Loucy (cell line): ENCODE data around the gene CACNB2.

ENCODE experiments used
- H2AFZ ChIP-seq: fragments of 200-600 bp; sonication (generic); 2 replicates; pipeline ENCODE4 v1.6.0; 2016; ENCODE audit warnings: antibody characterized with exemption, mild to moderate bottlenecking, low read length, moderate library complexity
- H3F3A ChIP-seq: fragments of 200-600 bp; 2 replicates; pipeline ENCODE4 v1.6.0; 2016; ENCODE audit warnings: antibody characterized with exemption, low read depth, mild to moderate bottlenecking
- H3K27me3 ChIP-seq: fragments of 200-600 bp; sonication (generic); 2 replicates; pipeline ENCODE4 v1.6.1; 2014; ENCODE audit warnings: low read length, mild to moderate bottlenecking; ENCODE audit not compliant: insufficient read depth, poor library complexity, severe bottlenecking
- H3K36me3 ChIP-seq: fragments of 200-600 bp; sonication (generic); 2 replicates; pipeline ENCODE4 v1.6.1; 2016; ENCODE audit warnings: low read length; ENCODE audit not compliant: insufficient read depth
- H3K4me1 ChIP-seq: fragments of 200-600 bp; sonication (generic); 2 replicates; pipeline ENCODE4 v1.5.1; 2014; ENCODE audit warnings: low read length, mild to moderate bottlenecking; ENCODE audit not compliant: insufficient read depth, poor library complexity, severe bottlenecking
- H3K4me2 ChIP-seq: fragments of 200-600 bp; sonication (generic); 2 replicates; pipeline ENCODE4 v1.6.0; 2014; ENCODE audit warnings: antibody characterized with exemption, low read length, low read depth, mild to moderate bottlenecking; ENCODE audit not compliant: poor library complexity, severe bottlenecking
- H3K4me3 ChIP-seq: fragments of 200-600 bp; sonication (generic); 2 replicates; pipeline ENCODE4 v1.5.1; 2014; ENCODE audit warnings: low read length, mild to moderate bottlenecking, mixed read lengths; ENCODE audit not compliant: poor library complexity, severe bottlenecking
- H3K79me2 ChIP-seq: fragments of 200-600 bp; sonication (generic); 2 replicates; pipeline ENCODE4 v1.6.1; 2014; ENCODE audit warnings: low read length; ENCODE audit not compliant: insufficient read depth
- H3K9ac ChIP-seq: fragments of 200-600 bp; sonication (generic); 2 replicates; pipeline ENCODE4 v1.6.0; 2014; ENCODE audit warnings: mild to moderate bottlenecking, low read depth, low read length, moderate library complexity; ENCODE audit not compliant: poor library complexity, severe bottlenecking
- H3K9me2 ChIP-seq: fragments of 200-600 bp; sonication (generic); replicated peaks from 2 replicates; pipeline ENCODE4 v1.6.1; 2016; ENCODE audit warnings: low read depth, low read length, mixed read lengths
- H3K9me3 ChIP-seq: fragments of 200-600 bp; sonication (generic); 2 replicates; pipeline ENCODE4 v1.6.1; 2014; ENCODE audit warnings: mild to moderate bottlenecking, antibody characterized with exemption, low read length, low read depth; ENCODE audit not compliant: insufficient read depth
- H4K20me1 ChIP-seq: fragments of 200-600 bp; sonication (generic); 2 replicates; pipeline ENCODE4 v1.6.0; 2014; ENCODE audit warnings: antibody characterized with exemption, low read length, mild to moderate bottlenecking; ENCODE audit not compliant: insufficient read depth, poor library complexity, severe bottlenecking
- EZH2phosphoT487 ChIP-seq: fragments of 200-600 bp; IDR thresholded peaks from 2 replicates; pipeline ENCODE4 v1.6.1; 2018; ENCODE audit warnings: antibody characterized with exemption, mild to moderate bottlenecking, moderate library complexity, borderline replicate concordance
- TF ChIP-seq, protein P1 (sequence below): fragments of 200-600 bp; sonication (generic); conservative IDR thresholded peaks from 2 replicates; pipeline ENCODE4 v1.5.1; 2014; ENCODE audit warnings: mild to moderate bottlenecking, antibody characterized with exemption, low read length

Gene CACNB2

DNA sequence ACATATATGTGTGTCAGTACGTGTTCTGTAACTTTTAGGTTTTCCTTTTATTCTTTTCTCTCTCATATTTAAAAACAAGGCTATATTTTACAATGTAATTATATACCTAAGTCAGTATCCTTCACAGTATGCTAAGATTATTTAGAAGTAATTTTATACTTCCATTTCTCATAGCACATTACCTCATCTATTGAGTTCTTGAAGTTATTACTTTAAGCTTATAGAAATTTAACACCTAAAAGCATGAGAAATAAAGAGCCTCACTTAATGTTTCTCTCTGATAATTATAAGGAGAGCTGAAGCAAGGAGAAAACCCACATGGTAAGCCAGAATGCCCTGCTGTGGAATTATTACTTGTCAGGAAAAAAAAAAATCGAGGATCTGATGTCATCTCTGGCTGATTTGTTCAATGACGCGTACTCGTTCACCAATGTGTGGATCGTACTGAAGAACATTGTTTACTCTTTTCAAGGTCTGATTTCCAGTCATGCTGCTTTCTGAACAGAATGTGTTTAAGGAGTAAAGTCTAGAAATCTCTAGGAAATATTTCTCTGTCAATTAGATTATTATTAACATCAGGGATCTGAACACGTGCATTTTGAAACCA, 21.9 kb downstream of the CACNB2 start:
- Histone ChIP-seq H3K9ac (no peak overlapping the region), H3K9me2 (no peaks in the 10 kb centered on the region), H3K4me3 (no peak overlapping the region), H4K20me1 (no peaks in the 10 kb centered on the region), H3K9me3 (no peaks in the 10 kb centered on the region), H3K36me3 (no peaks in the 10 kb centered on the region), H3F3A (no peaks in the 10 kb centered on the region), H3K4me2 (no peak overlapping the region), H3K4me1 (no peaks in the 10 kb centered on the region), H3K79me2 (no peaks in the 10 kb centered on the region), H2AFZ (no peak overlapping the region), H3K27me3 (no peaks in the 10 kb centered on the region)
- TF ChIP-seq, protein P1, sequence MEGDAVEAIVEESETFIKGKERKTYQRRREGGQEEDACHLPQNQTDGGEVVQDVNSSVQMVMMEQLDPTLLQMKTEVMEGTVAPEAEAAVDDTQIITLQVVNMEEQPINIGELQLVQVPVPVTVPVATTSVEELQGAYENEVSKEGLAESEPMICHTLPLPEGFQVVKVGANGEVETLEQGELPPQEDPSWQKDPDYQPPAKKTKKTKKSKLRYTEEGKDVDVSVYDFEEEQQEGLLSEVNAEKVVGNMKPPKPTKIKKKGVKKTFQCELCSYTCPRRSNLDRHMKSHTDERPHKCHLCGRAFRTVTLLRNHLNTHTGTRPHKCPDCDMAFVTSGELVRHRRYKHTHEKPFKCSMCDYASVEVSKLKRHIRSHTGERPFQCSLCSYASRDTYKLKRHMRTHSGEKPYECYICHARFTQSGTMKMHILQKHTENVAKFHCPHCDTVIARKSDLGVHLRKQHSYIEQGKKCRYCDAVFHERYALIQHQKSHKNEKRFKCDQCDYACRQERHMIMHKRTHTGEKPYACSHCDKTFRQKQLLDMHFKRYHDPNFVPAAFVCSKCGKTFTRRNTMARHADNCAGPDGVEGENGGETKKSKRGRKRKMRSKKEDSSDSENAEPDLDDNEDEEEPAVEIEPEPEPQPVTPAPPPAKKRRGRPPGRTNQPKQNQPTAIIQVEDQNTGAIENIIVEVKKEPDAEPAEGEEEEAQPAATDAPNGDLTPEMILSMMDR, result no peak
- TF ChIP-seq EZH2phosphoT487, result no peak

DNA sequence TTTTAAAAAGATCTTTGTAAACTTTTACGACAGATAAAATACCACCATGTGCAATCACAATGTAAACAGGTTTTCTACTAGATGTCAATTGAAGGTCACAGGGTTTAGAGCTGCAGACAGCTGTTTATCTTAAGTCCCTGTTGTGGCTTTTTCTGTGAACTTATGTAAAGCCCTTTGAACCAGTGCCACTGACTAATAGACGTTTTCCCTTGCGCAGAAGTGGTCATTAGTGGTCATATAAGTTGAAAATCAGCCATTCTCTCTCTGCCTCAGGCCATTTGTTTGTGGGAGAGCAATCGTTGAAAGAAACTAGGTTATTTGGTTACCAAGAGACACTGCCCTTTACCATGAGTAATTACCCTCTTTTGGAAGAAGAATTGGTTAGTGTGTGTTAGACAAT, 23.9 kb downstream of the CACNB2 start:
- H3K4me1 ChIP-seq, result no peaks in the 10 kb centered on the region
- no peak overlapping the region for H3K4me3 ChIP-seq
- no peaks in the 10 kb centered on the region for H4K20me1 ChIP-seq
- no peaks in the 10 kb centered on the region for H3K79me2 ChIP-seq
- no peak overlapping the region for H3K9ac ChIP-seq
- no peaks in the 10 kb centered on the region for H3K36me3 ChIP-seq
- H3K9me3 ChIP-seq, result no peaks in the 10 kb centered on the region
- H3K27me3 ChIP-seq, result no peaks in the 10 kb centered on the region
- TF ChIP-seq, protein P1, result no peak
- TF ChIP-seq EZH2phosphoT487, result no peak
- no peak overlapping the region for H3K4me2 ChIP-seq
- no peak overlapping the region for H2AFZ ChIP-seq
- no peaks in the 10 kb centered on the region for H3K9me2 ChIP-seq
- H3F3A ChIP-seq, result no peaks in the 10 kb centered on the region

DNA sequence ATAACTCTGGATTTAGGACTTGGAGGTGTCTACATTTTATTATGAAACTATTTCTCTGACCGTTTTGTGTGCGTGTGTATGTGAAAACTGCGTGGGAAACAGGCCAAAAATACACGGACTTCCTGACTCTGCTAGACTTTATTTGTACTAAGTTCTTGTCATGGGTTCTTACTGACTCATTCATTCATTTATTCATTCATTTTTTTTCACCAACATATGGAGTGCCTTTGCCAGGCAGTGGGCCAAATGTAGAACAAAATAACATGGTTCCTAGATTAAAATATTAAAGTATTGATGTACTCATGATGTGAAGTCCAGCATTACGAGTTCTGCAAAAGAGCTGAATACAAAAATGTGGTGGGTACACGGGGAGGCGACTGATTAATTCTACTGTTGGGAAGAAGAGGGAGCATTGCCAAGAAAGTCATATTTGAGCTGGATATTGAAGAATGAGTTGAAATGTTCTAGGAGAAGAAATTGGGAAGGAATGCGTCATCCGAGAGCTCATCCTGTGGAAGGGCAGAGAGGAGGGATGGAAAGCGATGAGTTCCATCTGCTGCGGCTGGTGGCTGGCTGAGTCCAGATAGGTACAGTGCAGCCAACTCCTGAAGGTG, 24.6 kb downstream of the CACNB2 start:
- TF ChIP-seq, protein P1, result no peak
- TF ChIP-seq EZH2phosphoT487, result no peak
- H3K9ac ChIP-seq, result no peak overlapping the region

More for the DNA sequence above, 24.6 kb downstream of the CACNB2 start:
- Histone ChIP-seq H2AFZ (no peak overlapping the region), H3K9me2 (no peaks in the 10 kb centered on the region), H3K4me1 (no peaks in the 10 kb centered on the region), H3K9me3 (no peaks in the 10 kb centered on the region), H3K36me3 (no peaks in the 10 kb centered on the region), H3K4me2 (no peak overlapping the region), H3F3A (no peaks in the 10 kb centered on the region), H4K20me1 (no peaks in the 10 kb centered on the region), H3K27me3 (no peaks in the 10 kb centered on the region), H3K4me3 (no peak overlapping the region), H3K79me2 (no peaks in the 10 kb centered on the region)
